ACC112 (cell line): ENCODE data around the gene PEA15.
A peak's percentile ranks its signal among the peaks of the same experiment; 100 is the strongest.

Experiments used
- H2AFZ ChIP-seq: fragments of 200-600 bp; sonication (generic); one replicate; pipeline ENCODE4 v1.6.0; 2017; ENCODE audit warnings: antibody characterized with exemption, low read length; ENCODE audit not compliant: unreplicated experiment
- H3K27ac ChIP-seq: fragments of 200-600 bp; sonication (generic); 2 replicates; pipeline ENCODE4 v1.5.1; 2014; ENCODE audit warnings: low read depth, mild to moderate bottlenecking, antibody characterized with exemption, low read length, moderate library complexity
- H3K27me3 ChIP-seq: fragments of 200-600 bp; sonication (generic); 2 replicates; pipeline ENCODE4 v1.6.1; 2014; ENCODE audit warnings: mild to moderate bottlenecking, antibody characterized with exemption, low read length, moderate library complexity, mixed read lengths; ENCODE audit not compliant: insufficient read depth
- H3K36me3 ChIP-seq: fragments of 200-600 bp; sonication (generic); 2 replicates; pipeline ENCODE4 v1.6.1; 2016; ENCODE audit warnings: mild to moderate bottlenecking, antibody characterized with exemption, low read length, moderate library complexity, mixed read lengths; ENCODE audit not compliant: insufficient read depth
- H3K4me1 ChIP-seq: fragments of 200-600 bp; sonication (generic); one replicate; pipeline ENCODE4 v1.6.1; 2016; ENCODE audit warnings: low read length, mixed read lengths; ENCODE audit not compliant: insufficient read depth, unreplicated experiment, control insufficient read depth
- H3K4me3 ChIP-seq: fragments of 200-600 bp; sonication (generic); 2 replicates; pipeline ENCODE4 v1.5.1; 2014; ENCODE audit warnings: mild to moderate bottlenecking, low read depth, low read length
- H3K79me2 ChIP-seq: fragments of 200-600 bp; sonication (generic); one replicate; pipeline ENCODE4 v1.6.0; 2016; ENCODE audit warnings: low read length; ENCODE audit not compliant: control insufficient read depth, unreplicated experiment, insufficient read depth

PEA15 gene

DNA sequence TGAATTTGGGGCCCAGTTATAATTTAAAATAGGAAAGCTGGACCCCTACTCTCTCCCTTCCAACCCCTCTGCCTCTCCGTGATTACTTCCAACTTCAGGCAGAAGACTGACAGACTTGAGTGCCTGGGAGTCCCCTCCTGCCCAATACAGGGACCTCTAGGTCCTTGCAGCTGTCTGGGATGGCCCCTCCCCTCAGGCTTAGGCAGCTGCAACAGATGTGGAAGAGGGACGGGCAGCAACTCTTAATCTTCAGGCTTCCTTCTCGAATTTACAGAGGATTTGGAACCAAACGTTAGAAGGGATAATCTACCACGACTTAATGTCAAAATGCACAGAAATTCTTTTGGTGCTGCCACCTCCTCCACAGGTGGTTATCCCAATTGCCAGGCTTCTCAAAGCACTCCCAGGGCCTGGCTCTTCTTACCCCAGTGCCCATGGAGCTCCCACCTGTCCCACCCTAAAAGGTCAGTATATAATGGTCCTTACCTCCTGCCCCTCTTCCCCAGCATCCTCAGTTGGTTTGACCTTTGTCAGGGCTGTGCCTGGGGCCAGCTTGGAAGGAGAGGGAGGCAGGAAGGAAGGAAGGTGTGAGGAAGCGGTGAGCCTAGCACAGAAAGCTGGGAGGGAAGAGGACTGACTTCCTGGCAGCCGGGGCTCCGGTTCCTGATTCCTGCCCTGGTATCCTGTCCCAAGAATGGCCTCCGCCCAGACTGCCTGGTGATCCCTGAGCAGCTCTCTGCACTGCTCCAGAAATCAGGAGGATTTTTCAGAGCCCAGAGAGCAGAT lies 2.8 kb downstream of the PEA15 start:
- H3K27ac ChIP-seq = peak overlapping the region; percentile 98
- H3K4me3 ChIP-seq = peak overlapping the region; percentile 11; the same call in 1 of the 2 replicates
- peaks cover 66% of the 10 kb centered on the region for H3K79me2 ChIP-seq
- H3K4me1 ChIP-seq = peaks cover 49% of the 10 kb centered on the region
- H3K36me3 ChIP-seq = peaks cover 8% of the 10 kb centered on the region; the same call in 1 of the 2 replicates
- H3K27me3 ChIP-seq = no peaks in the 10 kb centered on the region
- no peak overlapping the region for H2AFZ ChIP-seq

DNA sequence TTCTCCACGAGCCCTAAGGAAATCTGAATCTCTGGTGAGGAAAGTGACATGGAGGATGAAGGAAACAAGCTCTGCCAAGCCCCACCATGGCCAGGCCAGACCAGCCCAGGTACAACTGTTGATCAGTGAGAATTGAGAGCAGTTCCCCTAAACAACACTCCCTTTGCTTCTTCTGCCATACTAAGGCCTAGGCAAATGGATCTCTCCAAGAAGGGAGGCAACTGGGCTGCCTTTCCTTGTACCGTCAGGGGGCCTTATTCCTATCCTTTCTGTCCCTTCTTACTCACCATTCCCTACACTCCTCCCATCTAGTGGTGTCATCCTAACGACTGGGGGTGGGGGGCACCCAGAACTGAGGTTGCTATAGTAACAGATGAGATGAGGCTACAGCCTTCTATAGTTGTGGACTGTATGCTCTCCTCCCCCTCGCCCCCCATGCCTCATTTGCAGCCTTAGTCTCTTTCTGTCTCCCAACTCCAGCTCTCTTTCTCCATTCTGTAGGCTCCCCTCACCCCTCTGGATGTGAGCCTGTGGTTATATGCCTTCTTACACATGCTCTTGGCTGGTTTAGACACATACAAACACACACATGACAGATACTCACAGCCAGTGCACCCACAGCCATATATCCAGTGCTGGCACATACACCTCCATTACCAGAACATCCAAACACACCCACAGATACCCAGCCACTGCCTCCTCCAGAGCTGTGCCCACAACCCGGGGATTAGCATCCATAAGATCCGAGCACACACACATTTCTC lies 3.6 kb downstream of the PEA15 start:
- Histone ChIP-seq H3K4me1 (peaks cover 49% of the 10 kb centered on the region), H3K4me3 (peak overlapping the region; percentile 11; the same call in 1 of the 2 replicates), H3K36me3 (peaks cover 12% of the 10 kb centered on the region; the same call in 1 of the 2 replicates), H3K27me3 (no peaks in the 10 kb centered on the region), H3K79me2 (peaks cover 67% of the 10 kb centered on the region), H2AFZ (no peak overlapping the region), H3K27ac (peak overlapping the region; percentile 98)

DNA sequence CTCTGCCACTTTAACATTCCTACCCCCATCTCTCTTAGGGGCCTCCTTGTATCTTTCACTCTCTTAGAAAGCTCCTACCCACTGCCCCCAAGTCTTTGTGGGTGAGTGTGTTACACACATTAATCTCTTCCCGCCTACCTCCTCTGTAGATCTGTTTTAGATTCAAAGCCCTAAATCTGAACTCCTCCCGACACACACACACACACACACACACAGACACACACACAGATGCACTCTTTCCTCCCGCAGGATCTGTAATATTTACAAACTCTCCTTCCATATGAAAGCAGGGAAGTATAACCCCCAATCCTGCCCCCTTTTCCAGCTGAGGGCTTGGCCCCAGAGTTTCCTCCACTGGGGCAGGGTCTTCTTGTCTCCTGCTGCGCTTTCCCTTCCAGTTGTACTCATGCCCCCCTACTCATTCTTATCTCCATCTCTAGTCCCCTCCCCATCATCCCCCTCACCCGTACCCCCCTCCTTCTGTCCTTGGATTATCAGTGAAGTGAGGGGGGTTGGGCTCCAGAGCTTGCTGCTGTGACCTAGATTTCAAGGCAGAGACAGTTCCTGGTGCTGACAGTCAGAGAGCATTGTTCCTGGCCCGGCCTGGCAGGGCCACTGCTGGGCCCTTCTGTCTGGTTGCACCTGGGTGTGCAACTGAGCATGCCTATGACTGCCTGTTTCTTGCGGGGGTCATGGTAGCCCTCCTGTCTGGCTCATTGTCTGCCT lies 4.3 kb downstream of the PEA15 start:
- no peak overlapping the region for H3K27ac ChIP-seq
- no peak overlapping the region for H2AFZ ChIP-seq
- peaks cover 12% of the 10 kb centered on the region; the same call in 1 of the 2 replicates for H3K36me3 ChIP-seq
- peaks cover 47% of the 10 kb centered on the region for H3K4me1 ChIP-seq
- H3K79me2 ChIP-seq = peaks cover 67% of the 10 kb centered on the region
- no peak overlapping the region for H3K4me3 ChIP-seq
- no peaks in the 10 kb centered on the region for H3K27me3 ChIP-seq

DNA sequence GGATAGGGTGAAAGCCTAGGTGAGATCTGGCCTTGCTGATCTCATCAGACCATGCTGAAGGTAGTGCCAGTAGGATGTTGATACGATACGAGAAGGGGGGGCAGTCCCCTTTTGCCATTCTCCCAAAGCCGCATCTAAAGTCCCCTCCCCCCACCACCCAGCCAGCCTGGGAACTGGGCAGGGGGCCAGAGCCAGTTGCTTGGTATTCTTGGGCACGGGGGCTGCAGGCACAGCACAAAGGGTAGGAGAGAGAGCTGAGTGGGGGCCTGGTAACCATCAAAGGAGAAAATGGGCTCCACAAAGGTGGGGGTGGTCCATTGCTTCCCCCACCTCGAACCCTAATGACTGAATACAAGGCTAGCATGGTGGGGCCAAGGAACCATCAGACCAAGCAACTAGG lies 5.4 kb downstream of the PEA15 start:
- H3K27me3 ChIP-seq = no peaks in the 10 kb centered on the region
- H3K27ac ChIP-seq = peak overlapping the region; percentile 46; the same call in 1 of the 2 replicates
- peaks cover 63% of the 10 kb centered on the region for H3K79me2 ChIP-seq
- H2AFZ ChIP-seq = no peak overlapping the region
- no peak overlapping the region for H3K4me3 ChIP-seq
- peaks cover 42% of the 10 kb centered on the region for H3K4me1 ChIP-seq
- peaks cover 19% of the 10 kb centered on the region; the same call in 1 of the 2 replicates for H3K36me3 ChIP-seq

DNA sequence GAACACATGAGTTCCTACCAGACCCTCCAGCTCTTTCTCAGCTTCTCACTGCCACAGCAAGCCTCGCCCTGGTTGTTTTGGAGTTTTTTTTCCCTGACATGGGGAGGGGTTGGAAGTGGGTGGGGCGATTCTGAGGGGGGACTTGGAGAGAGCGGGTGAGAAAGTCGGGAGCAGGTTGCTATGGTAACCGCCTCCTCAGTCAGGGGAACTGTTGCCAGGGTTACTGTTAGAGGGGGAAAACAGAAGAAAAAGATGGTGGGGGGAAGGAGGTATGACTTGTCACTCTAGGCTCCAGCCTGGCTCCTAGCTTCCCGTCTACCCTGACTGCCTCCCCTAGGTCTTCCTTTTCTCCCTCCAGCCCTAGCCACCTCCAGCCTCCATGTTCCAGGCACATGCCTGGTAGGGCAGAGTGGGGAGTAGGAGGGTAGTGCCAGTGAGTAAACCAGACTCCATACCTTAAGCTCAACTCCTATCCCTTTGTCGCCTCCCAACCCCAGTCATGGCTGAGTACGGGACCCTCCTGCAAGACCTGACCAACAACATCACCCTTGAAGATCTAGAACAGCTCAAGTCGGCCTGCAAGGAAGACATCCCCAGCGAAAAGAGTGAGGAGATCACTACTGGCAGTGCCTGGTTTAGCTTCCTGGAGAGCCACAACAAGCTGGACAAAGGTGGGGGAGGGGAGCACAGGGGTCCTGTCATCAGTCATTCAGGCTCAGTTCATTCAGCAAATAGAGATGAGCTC lies 6.0 kb downstream of the PEA15 start:
- peaks cover 25% of the 10 kb centered on the region; the same call in 1 of the 2 replicates for H3K36me3 ChIP-seq
- no peak overlapping the region for H3K4me3 ChIP-seq
- no peak overlapping the region for H2AFZ ChIP-seq
- no peaks in the 10 kb centered on the region for H3K27me3 ChIP-seq
- peaks cover 42% of the 10 kb centered on the region for H3K4me1 ChIP-seq
- H3K27ac ChIP-seq = peak overlapping the region; percentile 46
- H3K79me2 ChIP-seq = peaks cover 57% of the 10 kb centered on the region

DNA sequence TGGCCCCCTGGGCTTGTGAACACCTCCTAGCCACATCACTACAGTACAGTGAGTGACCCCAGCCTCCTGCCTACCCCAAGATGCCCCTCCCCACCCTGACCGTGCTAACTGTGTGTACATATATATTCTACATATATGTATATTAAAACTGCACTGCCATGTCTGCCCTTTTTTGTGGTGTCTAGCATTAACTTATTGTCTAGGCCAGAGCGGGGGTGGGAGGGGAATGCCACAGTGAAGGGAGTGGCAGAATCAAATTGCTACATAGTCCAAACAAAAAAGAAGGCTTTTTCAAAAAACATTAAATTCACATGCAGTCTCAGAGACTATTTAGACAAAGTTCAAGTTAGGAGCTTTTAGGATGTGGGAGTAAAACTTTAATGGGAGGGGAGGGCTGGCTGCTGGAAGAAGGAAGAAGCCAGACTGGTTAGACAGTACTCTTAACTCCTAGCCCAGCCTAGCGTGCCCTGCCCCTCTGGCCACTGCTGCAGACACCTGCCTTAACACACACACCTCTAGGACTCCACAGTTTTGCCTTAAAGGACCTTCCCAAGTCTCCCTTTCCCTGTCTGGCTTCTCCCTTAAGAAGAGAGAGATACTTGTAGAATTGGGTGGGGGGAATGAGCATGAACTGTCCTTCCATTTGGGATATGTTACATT lies 9.4 kb downstream of the PEA15 start:
- H3K4me3 ChIP-seq = no peak overlapping the region
- H3K27ac ChIP-seq = no peak overlapping the region

DNA sequence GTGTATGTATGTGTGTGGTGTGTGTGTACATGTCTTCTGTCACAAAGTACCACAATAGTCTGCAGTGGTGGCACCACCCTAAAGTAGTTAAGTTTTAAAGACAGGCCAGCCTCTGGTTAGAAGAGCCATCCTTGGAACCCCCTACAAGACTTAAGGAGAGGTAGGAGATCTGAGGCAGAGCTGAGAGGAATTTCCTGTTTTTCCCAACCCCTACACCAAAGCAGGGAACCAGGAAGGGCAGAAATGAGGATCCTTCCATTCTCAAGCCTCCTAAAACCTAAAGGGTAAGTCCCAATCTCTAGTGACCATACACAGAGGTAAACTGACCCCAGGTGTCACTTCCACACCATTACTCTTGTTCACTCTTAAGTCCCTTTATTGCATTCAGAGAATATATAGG lies 11.1 kb downstream of the PEA15 start:
- Histone ChIP-seq H3K4me1 (peaks cover 21% of the 10 kb centered on the region), H3K27ac (no peak overlapping the region), H3K79me2 (peaks cover 9% of the 10 kb centered on the region), H2AFZ (no peak overlapping the region), H3K27me3 (no peaks in the 10 kb centered on the region), H3K4me3 (no peak overlapping the region), H3K36me3 (peaks cover 36% of the 10 kb centered on the region; the same call in 1 of the 2 replicates)

More for the DNA sequence above, 9.4 kb downstream of the PEA15 start:
- Histone ChIP-seq H3K4me1 (peaks cover 32% of the 10 kb centered on the region), H2AFZ (no peak overlapping the region), H3K36me3 (peaks cover 30% of the 10 kb centered on the region; the same call in 1 of the 2 replicates), H3K27me3 (no peaks in the 10 kb centered on the region), H3K79me2 (peaks cover 25% of the 10 kb centered on the region)

DNA sequence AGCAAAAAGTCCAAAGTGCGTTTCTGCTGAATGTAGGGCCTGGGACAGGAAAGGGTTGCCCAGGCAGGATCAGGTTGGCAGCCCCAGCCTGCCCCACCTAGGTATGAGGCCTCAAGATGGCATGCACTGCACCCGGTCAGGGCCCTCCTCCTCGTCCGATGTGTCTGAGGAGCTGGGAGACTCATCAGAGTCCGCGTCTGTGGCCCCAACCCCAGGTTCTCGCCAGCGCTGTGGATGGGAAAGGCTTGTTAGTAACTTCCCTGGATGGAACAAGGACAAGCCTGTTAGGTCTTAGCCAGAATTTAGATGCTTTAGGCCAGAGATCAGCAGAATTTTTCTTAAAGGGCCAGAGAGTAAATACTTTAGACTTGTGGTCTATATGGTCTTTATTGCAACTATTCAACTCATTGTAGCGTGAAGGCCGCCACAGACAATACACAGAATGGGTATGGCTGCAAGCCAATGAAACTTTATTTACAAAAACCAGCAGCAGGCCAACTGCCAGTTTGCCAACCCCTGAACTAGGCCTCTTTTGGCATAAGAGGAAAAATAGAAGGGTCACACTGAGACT lies 12.4 kb downstream of the PEA15 start:
- H3K4me3 ChIP-seq = no peak overlapping the region
- H3K79me2 ChIP-seq = peaks cover 5% of the 10 kb centered on the region
- no peak overlapping the region for H2AFZ ChIP-seq
- peak overlapping the region; percentile 38 for H3K27ac ChIP-seq
- H3K36me3 ChIP-seq = peaks cover 42% of the 10 kb centered on the region; the same call in 1 of the 2 replicates
- H3K27me3 ChIP-seq = no peaks in the 10 kb centered on the region
- H3K4me1 ChIP-seq = peaks cover 21% of the 10 kb centered on the region

DNA sequence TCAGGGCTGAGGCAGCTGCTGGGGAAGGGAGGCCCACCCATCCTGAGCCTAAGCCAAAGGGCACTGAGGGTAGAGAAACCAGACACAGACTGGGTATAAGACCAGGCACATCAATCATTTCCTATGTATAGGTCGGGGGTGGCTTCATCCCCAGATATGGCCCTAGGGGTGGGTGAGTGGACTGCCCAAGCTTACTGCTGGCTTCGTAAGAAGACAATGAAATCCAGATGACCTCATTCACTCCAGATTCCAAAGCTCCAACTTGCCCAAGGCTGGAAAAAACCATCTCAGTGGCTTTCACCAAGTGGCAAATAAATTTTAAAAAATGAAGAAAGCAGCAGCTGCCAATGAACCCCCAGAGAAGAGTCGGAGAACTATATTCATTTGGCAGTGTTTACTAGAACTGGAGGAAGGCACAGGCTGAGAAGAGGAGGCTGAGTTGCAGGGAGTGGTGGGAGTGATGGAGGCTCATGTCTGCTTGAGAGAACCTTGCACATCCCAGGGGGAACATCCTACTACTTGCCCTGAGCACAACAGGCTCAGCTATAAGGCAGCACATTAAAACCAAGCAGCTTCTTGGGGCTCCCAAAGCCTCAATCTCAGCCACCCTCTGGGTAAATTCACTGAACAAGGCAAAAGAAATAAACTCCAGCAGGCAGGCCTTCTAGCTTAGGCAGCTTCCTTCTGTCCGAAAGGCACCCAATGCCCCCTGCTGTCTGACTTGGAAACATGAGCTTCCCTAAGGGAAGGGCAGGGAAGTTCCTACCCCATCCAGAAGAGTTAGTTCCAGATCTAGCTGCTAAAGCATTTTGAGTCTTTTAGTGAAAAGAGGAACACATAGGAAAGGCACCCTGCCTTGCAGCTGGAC lies 14.1 kb downstream of the PEA15 start:
- H3K27me3 ChIP-seq = no peaks in the 10 kb centered on the region
- peak overlapping the region; percentile 36; the same call in 1 of the 2 replicates for H3K27ac ChIP-seq
- peaks cover 51% of the 10 kb centered on the region; the same call in 1 of the 2 replicates for H3K36me3 ChIP-seq
- H2AFZ ChIP-seq = no peak overlapping the region
- H3K79me2 ChIP-seq = no peaks in the 10 kb centered on the region
- H3K4me3 ChIP-seq = no peak overlapping the region
- peaks cover 21% of the 10 kb centered on the region for H3K4me1 ChIP-seq
